Ishikawa (cell line): ENCODE data around the gene RALGAPA2.

Source experiments
- CEBPB ChIP-seq: IDR thresholded peaks from 2 replicates; pipeline ENCODE4 v1.6.1; 2012
- CREB1 ChIP-seq: IDR thresholded peaks from 2 replicates; pipeline ENCODE4 v1.6.1; 2012; ENCODE audit warnings: low read depth
- EP300 ChIP-seq: IDR thresholded peaks from 2 replicates; pipeline ENCODE4 v1.6.1; 2012; ENCODE audit warnings: borderline replicate concordance
- RAD21 ChIP-seq: IDR thresholded peaks from 2 replicates; pipeline ENCODE4 v1.6.1; 2012; ENCODE audit warnings: low read depth
- TAF1 ChIP-seq: IDR thresholded peaks from 2 replicates; pipeline ENCODE4 v1.6.1; 2012; ENCODE audit warnings: low read depth, mild to moderate bottlenecking
- YY1 ChIP-seq: IDR thresholded peaks from 2 replicates; pipeline ENCODE4 v1.6.1; 2012; ENCODE audit warnings: low read depth
- ZBTB7A ChIP-seq: IDR thresholded peaks from 2 replicates; pipeline ENCODE4 v1.6.1; 2012; ENCODE audit warnings: low read depth
- TF ChIP-seq, protein P1 (sequence below): IDR thresholded peaks from 2 replicates; pipeline ENCODE4 v1.6.1; 2012
- TF ChIP-seq, protein P2 (sequence below): IDR thresholded peaks from 2 replicates; pipeline ENCODE4 v1.6.1; 2012; ENCODE audit warnings: low read depth, mild to moderate bottlenecking
- TF ChIP-seq, protein P3 (sequence below): IDR thresholded peaks from 2 replicates; pipeline ENCODE4 v1.6.1; 2012

DNA sequence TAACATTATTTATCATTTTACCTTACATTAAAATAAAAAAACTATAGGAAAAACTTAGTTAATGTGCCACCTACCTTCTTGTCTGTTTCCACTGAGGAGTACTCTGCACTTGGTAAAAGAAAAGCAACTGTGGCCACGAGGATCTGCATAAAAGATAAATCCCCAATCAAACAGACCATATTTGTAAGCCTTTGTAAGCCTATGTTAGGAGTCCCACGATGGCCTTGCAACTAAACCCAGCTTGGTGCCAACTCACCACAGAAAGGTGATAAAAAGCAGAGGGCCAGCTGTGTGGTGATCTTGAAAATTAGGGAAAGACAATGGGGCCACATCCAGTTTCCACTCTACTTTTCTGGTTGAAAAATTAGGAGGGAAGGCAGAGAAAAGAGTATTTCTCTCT lies 187.7 kb downstream of the RALGAPA2 start:
- TF ChIP-seq, protein P1, sequence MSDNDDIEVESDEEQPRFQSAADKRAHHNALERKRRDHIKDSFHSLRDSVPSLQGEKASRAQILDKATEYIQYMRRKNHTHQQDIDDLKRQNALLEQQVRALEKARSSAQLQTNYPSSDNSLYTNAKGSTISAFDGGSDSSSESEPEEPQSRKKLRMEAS = no peak
- TF ChIP-seq, protein P2, sequence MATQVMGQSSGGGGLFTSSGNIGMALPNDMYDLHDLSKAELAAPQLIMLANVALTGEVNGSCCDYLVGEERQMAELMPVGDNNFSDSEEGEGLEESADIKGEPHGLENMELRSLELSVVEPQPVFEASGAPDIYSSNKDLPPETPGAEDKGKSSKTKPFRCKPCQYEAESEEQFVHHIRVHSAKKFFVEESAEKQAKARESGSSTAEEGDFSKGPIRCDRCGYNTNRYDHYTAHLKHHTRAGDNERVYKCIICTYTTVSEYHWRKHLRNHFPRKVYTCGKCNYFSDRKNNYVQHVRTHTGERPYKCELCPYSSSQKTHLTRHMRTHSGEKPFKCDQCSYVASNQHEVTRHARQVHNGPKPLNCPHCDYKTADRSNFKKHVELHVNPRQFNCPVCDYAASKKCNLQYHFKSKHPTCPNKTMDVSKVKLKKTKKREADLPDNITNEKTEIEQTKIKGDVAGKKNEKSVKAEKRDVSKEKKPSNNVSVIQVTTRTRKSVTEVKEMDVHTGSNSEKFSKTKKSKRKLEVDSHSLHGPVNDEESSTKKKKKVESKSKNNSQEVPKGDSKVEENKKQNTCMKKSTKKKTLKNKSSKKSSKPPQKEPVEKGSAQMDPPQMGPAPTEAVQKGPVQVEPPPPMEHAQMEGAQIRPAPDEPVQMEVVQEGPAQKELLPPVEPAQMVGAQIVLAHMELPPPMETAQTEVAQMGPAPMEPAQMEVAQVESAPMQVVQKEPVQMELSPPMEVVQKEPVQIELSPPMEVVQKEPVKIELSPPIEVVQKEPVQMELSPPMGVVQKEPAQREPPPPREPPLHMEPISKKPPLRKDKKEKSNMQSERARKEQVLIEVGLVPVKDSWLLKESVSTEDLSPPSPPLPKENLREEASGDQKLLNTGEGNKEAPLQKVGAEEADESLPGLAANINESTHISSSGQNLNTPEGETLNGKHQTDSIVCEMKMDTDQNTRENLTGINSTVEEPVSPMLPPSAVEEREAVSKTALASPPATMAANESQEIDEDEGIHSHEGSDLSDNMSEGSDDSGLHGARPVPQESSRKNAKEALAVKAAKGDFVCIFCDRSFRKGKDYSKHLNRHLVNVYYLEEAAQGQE = no peak
- no peak for TF ChIP-seq CEBPB
- TF ChIP-seq EP300 = no peak
- TF ChIP-seq RAD21 = no peak
- TF ChIP-seq TAF1 = no peak
- no peak for TF ChIP-seq YY1
- TF ChIP-seq, protein P3, sequence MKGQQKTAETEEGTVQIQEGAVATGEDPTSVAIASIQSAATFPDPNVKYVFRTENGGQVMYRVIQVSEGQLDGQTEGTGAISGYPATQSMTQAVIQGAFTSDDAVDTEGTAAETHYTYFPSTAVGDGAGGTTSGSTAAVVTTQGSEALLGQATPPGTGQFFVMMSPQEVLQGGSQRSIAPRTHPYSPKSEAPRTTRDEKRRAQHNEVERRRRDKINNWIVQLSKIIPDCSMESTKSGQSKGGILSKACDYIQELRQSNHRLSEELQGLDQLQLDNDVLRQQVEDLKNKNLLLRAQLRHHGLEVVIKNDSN = no peak
- no peak for TF ChIP-seq ZBTB7A
- TF ChIP-seq CREB1 = no peak
